GM20431 (cell line): ENCODE results near the gene MATN1.

ENCODE experiments used
- in situ Hi-C: fragments of 300-500 bp; cut with MseI, MboI; formaldehyde crosslinking; loops from one replicate; pipeline ENCODE4 v1.15.0; 2020; ENCODE audit warnings: low sequenced_read_pairs; ENCODE audit not compliant: unreplicated experiment

Gene MATN1

DNA sequence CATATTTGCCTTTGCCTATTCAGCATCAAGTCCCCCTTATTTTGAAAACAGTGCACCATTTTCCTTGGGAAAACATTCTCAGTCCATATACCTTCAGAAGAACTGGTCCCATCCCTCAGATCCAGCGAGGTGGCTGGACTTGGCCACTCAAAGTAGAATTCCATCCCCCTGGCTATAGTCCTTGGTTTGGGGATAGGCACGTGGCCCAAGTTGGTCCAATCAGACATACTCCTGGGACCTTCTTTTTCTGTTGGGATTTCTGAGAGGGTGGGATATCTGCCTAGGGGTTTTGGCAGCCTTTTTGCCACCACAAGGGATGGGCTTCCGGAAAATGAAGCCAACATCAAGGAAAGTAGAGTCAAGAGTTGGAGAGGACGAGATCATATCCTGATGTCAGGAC, 10.7 kb upstream of the MATN1 start:
- in situ Hi-C loops, result no loop called here

DNA sequence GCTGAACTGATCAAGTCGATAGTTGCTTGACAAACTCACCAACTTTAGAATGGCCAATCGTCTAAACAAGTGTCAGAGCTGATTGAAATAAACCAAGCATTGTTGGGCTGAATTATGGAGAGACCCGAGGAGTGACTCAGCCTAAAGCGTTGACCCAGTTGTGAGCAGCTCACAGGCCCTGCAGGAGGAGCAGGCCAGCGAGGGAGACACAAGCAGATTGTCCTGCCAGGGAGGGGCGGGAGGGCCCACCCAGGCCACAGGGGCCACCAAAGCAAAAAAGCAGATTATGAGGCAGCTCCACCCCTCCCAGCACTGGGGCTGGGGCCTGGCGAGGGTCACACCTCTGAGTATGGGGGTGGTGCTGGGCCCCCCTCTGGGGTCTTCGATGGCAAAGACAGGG, 10.1 kb upstream of the MATN1 start:
- in situ Hi-C loops, result no loop called here

DNA sequence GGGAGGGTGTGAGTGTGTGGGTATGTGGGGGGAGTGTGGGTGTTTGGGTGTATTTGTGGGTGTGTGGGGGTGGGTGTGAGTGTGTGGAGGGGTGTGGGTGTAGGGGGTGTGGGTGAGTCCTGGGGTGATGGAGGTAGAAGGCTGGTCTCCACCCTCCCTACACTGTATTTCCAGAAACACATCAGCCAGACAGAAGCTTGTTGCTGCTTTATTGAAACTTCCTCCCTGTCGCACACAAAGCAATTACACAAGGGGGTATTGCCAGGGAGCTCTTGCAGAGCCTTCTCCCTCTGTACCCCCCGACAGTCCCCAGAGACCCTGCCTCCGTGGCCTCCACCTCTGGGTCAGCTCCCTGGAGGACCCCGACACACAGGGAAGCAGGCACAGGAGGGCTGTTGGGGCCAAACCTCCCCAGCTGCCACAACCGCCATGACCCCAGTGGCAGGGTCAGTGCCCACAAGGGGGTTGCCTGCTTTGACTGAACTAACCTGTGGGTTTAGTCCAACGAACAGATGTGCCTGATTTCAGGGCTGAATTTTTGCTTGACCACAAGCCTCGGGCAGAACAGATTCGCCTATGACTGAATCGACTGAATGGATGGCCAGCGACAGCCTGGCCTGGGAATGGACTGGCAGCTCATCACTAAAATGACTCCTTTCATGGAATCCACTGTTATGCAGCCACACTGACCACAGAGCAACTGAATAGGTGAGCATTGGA, 9.1 kb upstream of the MATN1 start:
- in situ Hi-C loops, result no loop called here

- in situ Hi-C loops, result no loop called here
Observed at GRCh38 chr1:30731806-30732276, 8.5 kb upstream of the MATN1 start.

- in situ Hi-C loops, result no loop called here
Observed at GRCh38 chr1:30731109-30731805, 7.9 kb upstream of the MATN1 start.

GRCh38 chr1:30730346-30731108, 7.1 kb upstream of the MATN1 start:
- in situ Hi-C loops, result no loop called here

DNA sequence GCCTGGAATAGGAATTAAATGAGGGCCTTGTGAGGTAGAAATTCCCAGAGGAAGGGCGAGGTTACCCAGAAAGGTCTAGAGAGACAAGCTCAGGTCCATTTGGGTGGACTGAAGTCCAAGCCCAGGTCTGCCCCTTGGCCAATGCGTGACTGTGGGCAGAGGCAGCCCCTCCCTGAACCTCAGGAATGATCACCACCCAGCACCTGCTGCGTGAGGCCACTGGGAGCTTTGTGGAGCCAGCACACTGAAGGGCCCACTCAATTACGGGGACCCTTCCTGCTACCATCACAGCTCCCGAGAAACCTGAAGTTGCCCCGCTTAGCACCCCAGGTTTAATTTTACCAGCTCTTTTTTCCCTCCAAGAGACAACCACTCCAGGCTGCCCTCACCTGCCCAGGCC, 6.5 kb upstream of the MATN1 start:
- in situ Hi-C loops, result loop anchor here (10.0 kb wide), 1 partner anchor 185 kb away; no protein-coding TSS in a partner anchor

GRCh38 chr1:30728832-30729638, 5.7 kb upstream of the MATN1 start:
- in situ Hi-C loops, result loop anchor here (10.0 kb wide), 1 partner anchor 186 kb away; no protein-coding TSS in a partner anchor

DNA sequence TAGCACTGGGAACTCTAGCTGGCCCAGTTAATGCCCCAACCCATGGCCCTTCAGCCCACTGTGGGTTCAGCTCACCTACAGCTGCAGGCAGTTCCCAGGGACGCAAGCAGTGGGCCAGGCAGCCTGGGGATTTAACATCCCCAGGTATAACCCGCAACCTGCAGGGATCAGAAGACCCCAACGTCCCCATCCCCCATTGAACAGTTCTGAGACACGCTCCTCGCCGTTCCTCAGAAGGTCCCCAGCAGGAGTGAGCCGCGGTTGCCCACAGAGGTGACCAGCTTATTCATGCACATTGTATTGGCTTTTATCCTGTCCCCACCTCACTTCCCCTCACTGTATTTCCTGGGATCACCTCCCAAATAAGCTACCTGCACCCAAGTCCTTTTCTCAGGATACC, 5.0 kb upstream of the MATN1 start:
- in situ Hi-C loops, result loop anchor here (10.0 kb wide), 1 partner anchor 186 kb away; no protein-coding TSS in a partner anchor

DNA sequence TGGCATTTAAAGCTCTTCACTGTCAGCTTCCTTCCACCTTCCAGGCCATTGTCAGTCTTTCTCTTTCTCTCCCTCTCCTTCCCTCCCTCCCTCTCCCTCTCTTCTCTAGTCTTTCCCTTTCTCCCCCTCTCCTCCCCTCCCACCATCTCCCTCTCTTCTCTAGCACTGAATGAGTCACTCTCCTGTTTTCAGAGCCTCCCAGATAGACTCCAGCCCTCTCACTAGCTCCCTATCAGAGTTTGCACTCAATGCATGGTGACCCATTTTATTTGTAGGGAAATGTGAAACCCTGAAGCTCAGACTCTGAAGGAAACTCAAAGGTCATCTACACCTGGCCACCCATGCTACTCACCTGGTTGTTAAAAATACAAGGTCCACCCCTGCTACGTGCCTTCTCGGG, 4.4 kb upstream of the MATN1 start:
- in situ Hi-C loops, result loop anchor here (10.0 kb wide), 1 partner anchor 187 kb away; no protein-coding TSS in a partner anchor

DNA sequence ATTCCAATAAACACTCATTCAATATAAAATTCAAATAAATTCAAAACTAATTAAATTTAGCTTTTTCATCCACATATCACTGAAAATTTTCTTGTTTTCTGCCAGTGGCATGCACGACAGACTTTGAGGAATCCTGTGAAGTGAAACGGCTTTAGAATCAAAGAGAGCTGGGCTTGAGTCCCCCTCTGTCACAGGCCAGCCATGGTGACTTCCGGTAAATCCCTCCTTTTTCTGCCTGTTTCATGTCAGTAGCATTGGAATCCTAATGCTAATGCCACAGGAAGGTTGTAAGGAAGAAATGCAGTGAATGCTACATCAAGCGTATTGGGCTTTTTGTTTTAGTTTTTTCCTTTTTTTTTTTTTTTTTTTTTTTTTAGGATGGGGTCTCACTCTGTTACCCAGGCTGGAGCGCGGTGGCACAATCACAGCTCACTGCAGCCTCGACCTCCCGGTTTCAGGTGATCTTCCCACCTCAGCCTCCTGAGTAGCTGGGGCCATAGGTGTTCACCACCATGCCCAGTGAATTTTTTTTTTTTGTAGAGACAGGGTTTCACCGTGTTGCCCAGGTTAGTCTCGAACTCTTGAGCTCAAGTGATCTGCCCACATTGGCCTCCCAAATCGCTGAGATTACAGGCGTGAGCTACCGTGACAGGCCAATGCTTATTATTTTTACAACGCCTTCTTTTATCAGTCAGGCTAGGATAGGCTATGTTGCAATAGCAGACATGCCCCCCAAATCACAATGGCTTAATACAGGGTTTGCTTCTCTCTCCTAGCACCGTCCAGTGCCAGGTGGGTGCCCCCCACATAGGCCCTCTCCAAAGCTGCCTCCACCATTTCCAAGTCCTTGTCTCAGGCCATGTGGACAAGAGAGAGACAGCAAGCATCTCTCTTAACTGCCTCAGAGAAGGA, 3.6 kb upstream of the MATN1 start:
- in situ Hi-C loops, result loop anchor here (10.0 kb wide), 1 partner anchor 188 kb away; no protein-coding TSS in a partner anchor

- in situ Hi-C loops, result loop anchor here (10.0 kb wide), 1 partner anchor 189 kb away; no protein-coding TSS in a partner anchor
Observed at GRCh38 chr1:30726236-30726635, 2.9 kb upstream of the MATN1 start.

DNA sequence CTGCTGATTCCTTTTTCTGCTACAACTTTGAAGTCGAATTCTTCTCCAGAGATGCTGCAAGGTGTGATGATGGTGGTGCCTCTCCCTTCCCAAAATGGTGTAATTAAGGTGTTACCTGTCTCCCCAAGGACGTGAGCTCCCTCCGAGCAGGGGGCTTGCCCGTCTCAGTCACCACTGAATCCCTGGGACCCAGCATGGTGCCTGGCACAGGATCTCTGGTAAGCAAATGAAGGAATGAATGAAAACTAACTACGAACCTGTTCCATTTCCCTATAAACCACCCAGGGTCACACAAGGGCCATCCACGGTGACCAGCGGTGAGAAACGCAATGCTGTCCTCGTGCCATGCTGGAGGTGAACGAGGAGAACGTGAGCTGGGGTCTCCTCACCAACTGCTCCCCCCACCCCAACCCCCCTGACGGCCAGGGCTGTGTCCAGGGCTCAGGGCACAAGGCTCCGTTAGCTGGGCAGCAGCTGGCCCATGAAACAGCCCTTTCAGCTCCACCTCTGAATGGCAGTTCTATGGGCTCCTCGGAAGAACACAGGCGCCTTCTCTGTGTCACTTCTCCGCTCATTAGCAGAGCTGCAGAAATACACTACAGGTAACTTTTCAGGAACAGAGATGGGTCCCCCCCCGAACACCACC, 2.2 kb upstream of the MATN1 start:
- in situ Hi-C loops, result loop anchor here (10.0 kb wide), 1 partner anchor 189 kb away; no protein-coding TSS in a partner anchor

- in situ Hi-C loops, result loop anchor here (5.0 to 10.0 kb wide), 2 partner anchors 62 to 190 kb away; no protein-coding TSS in a partner anchor
Observed at GRCh38 chr1:30724655-30725421, 1.5 kb upstream of the MATN1 start.

DNA sequence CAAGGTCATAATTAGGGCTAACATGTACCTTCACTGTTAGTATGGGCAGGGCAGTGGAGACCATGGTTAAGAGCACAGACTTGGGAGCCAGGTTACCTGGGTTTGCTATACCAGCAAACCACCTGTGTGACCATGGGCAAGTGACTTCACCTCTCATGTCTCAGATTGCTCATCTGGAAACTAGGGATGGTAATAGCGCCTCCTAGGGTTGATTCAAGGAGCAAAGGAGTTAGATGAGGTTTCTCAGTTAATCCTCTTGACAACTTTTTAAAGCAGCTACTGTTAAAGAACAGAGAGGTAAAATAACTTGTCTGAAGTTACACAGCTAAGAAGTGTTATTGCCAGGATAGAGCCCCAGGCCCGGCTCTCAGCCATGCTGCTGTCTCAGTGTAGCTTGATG, 790 bp upstream of the MATN1 start:
- in situ Hi-C loops, result loop anchor here (5.0 to 10.0 kb wide), 2 partner anchors 63 to 191 kb away; no protein-coding TSS in a partner anchor

DNA sequence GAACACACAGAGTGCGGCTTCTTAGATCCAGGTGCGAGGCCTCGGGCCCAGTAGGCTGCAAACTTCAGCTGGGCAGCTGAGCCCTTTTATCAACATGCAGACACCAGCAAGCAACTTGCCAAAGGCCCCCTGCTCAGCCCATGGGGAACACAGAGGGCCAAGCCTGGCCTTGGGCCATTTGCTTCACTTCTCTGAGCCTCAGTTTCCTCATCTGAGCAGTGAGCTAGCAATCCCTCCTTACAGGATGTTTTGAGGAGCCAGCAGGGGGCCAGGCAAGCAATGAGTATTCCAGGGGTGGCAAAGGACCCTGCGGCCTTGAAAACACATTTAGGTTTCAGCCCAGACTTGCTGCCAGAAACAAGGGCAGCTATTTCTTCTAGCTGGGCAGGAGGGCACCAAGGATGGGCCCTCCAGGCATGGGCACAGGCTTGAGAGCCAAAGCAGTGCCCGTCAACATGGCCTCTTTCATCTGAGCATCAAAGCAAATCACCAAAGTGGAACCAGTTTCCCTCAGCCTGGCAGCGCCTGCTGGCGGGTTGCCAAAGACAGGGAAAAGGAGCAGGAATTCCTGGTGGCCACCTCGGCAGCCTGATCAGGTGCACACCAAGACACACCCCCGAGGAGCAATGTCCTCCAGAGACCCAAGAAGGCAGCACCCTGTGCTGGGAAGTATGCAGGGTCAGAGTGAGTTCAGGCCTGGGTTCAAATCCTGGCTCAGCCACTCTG, 1.4 kb downstream of the MATN1 start:
- in situ Hi-C loops, result loop anchor here (5.0 to 10.0 kb wide), 2 partner anchors 65 to 193 kb away; no protein-coding TSS in a partner anchor
